Caki2 (cell line): ENCODE results near the gene STK17A. TPM values are rescaled to one million over a fixed set of nuclear protein-coding genes. Genes with fewer than 3 reads are reported as not detected.
"Not testable (repeated sequence)": the region's sequence is repeated elsewhere in the genome, so short reads cannot be mapped to it uniquely, and the experiment has no call there.

ENCODE experiments used
- DNase-seq: peaks from one replicate; pipeline ENCODE4 v3.0.0-alpha.2; 2015; ENCODE audit warnings: low read depth
- in situ Hi-C: cut with HindIII; loops from 2 replicates; pipeline ENCODE4 v1.10.0; 2016; ENCODE audit warnings: low sequenced_read_pairs, low pct_unique_long_range_greater_than_20kb, mixed read lengths
- total RNA-seq: library from RNA; depleted of rRNA; stranded (reverse); fragments of >200 nt; shearing (Covaris generic); gene quantifications from 2 replicates; pipeline ENCODE4 v1.2.3, GENCODE V29; 2014; ENCODE audit warnings: low replicate concordance

Gene STK17A
- total RNA-seq, 1 experiment from 2014 or later = 54.6 TPM

DNA sequence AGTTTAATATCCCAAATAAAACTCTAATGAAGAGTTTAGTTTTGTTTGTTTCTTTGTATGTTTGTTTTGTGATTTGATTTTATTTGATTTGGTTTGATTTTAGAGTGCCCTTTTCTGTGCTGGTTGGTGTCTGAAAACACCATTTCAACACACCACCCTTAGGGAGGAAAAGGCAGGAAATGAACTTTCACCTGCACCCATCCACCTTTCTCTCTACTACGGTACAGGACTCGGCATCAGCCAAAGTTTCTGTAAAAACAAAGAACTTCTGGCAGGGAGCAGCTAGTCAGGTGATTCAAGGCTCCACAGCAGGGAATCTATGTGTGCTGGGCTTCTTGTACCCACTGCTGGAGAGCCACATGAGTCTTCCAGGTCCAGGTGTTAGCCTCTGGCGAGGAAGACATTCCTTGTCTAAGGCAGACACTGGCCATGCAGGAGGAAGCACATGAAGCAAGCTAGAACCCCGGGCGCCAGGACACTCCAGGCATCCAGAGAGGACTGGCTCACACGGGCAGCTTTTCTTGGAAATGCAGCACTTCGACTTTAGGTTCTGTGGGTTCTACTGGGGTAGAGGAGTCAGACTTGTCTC, 22.1 kb upstream of the STK17A start:
- no peak for DNase-seq
- in situ Hi-C loops = no loop called here

DNA sequence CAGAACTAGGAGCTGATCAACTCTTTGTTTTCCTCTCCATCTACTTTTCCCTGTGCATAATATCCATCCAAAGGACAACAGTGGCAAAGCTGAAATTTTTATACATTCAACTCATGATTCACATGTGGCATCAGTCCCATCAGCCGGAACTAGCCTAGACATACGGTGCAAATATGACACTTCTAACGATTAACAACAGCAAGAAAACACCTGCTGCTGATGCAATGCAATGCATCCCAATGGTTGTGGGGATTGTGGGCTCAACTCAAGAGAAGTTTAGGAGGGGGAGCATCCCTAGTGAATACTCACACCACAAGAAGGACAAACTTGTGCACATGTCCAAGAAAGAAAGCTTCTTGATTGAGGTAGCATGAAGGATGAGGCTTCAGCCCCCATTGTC, 20.5 kb upstream of the STK17A start:
- no peak for DNase-seq
- in situ Hi-C loops = no loop called here

DNA sequence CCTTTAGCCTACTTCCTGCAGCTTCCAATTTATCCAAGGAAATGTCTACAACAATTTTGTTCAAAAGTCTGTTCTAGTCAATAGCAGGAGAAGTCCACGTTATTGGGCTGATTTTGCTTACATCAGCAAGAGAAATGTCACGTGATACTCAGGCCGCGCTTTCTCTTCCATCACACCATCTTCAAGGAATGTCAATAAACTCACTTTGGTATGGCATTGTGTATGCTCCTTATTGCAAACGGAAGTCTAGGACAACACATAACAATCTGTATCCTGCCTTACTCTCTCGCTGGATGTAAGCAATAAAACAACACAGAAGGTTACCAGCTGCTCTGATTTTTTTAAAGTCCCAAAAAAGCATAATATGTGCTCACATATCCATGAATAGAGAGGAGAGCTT, 17.1 kb upstream of the STK17A start:
- in situ Hi-C loops = no loop called here
- no peak for DNase-seq

DNA sequence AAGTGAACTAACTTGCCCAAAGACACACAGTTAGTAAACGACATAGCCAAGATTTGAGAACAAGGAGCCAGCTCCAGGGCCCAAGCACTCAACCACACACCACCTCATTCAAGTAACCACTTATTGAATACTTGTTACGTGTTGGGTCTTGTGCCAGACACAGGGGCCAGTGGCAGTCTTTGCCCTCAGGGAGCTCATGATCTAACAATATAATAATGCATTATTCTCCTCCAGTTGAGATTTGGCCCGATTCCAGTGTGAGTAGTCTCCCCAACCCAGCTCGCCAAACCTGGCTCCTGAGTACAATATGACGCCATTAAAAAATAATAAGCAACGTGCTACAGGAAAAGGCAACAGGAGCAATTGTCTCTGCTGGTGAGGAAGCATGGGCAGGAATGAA, 14.4 kb upstream of the STK17A start:
- no peak for DNase-seq
- in situ Hi-C loops = no loop called here

DNA sequence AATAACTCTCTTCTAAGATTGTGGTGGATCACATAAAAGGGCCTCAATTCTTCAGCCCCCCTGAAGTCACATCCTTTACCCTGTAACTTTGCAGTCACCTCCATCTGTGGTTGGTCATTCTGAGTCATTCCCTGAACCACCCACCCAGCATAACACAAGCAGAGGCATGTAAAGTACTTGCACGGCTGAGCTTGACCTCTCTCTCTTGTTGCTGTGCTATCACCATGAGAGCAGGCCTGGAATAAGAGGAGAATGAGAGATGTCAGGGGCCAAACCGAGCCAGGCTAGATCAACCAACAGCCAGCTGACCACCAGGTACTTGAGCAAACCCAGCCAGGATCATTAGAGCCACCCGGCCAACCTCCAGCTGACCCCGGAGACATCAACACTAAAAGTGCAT, 13.5 kb upstream of the STK17A start:
- in situ Hi-C loops = no loop called here
- DNase-seq = peak; percentile 57

DNA sequence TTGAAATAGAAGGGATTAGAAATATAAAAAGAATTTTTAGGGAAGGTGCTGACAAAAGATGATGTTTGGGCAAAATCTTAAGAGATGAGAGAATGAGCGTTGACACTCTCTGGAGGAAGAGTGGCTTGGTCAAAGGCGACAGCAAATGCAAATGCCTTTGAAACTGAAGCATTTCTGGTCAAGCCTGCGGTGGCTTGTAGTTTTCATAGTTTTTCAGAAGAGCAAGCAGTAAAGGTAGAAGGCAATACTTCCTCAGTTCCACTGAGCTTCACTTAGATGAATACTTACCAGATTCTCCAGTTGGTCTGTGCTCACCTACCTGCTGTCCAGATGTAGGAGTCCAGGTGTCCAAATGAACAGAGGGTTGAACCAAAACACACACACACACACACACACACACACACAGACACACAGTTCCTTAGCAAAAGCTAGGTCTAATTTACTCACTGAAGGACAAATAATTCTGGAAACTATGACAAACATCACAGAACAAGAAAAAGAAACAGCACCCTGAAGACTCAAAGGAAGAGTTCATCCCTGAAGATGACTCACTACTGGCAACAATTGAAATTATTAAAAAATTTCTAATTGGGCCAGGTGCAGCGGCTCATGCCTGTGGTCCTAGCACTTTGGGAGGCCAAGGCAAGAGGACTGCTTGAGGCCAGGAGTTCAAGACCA, 12.1 kb upstream of the STK17A start:
- no peak for DNase-seq
- in situ Hi-C loops = no loop called here

DNA sequence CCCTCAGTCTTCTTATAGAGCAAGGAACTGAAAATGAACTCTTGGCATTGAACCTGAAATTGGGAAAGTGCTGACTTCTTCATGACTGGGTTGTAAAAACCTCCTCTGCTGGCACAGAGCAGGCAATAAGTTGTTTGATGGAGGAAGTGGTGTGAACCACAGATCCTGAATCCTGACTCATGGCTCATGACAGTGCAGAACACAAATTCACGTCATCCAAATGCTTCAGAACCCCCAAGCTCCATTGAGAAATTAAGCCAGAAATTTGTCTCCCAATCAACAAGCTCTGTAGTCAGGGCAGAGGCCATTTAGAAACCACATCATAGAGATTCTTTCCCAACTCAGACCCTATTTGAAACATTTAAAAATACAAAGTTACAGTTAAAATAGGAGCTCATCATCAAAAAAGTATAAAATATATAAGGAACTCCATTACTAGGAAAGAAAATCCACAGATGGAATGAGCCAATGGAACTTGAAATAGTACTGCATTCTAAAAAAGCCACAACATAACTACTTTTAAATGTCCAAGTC, 10.3 kb upstream of the STK17A start:
- peak; percentile 78 for DNase-seq
- in situ Hi-C loops = no loop called here

DNA sequence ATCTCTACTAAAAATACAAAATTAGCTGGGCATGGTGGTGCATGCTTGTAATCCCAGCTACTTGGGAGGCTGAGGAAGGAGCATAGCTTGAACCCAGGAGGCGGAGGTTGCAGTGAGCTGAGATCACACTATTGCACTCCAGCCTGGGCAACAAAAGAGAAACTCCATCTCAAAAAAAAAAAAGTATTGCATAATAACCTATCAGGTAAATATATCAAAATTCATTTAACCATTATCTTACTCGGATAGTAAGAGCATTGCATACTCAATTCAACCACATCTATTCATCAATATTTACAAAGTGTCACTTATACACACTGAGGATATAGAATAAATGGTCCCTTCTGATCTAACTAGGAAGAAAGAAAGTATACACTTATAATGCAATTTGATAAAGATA, 9.1 kb upstream of the STK17A start:
- DNase-seq, in situ Hi-C loops: not testable (repeated sequence)

DNA sequence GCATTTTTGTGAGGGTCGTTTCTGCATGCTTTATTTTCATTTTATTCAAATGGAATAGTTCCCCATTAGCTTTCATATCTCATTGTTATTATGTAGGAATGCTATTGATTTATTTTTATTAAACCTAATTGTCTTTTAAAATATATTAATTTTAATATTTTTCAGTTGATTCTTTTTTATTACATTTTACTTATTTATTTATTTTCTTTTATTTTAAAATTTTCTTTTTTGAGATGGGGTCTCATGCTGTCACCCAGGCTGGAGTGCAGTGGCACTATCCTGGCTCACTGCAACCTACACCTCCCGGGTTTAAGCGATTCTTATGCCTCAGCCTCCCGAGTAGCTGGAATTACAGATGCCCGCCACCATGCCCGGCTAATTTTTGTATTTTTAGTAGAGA, 7.4 kb upstream of the STK17A start:
- no peak for DNase-seq
- in situ Hi-C loops = no loop called here

DNA sequence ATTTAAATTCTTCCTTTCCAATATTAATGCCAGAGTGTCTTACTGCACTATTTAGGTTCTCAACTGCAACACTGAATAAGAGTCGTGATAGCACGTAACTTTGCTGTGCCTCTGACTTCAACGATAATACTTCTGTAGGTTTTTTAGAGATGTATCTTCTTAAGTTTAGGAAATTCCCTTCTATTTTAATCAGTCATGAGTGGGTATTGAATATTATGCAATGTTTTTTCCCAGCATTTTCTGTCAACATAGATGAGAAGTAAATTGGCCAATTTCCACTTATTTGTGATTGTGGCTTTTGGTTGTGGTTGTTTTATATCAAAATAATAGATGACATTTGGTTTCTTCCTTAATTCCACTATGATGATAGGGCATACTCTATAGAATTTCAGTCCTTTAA, 6.7 kb upstream of the STK17A start:
- in situ Hi-C loops = no loop called here
- DNase-seq = no peak

DNA sequence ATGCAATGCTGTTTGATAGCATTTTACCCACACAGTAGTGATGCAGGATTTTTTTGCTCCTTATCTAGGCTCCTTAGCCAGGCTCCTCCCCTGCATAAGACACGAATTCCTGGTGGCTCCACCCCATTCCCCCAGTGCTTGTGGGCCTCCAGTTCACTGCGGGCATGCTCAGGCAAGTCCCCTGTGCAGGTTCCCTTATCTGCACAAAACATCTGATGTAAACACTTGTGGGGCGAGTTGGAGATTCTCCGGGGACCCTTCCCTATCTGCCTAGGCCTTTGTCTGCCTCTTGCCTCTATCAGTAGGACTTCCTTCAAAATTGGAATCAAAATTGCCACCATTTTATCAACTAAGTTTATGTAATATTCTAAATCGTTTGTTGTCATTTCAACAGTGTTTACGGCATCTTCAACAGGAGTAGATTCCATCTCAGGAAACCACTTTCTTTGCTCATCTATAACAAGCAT, 5.4 kb upstream of the STK17A start:
- in situ Hi-C loops = no loop called here

DNA sequence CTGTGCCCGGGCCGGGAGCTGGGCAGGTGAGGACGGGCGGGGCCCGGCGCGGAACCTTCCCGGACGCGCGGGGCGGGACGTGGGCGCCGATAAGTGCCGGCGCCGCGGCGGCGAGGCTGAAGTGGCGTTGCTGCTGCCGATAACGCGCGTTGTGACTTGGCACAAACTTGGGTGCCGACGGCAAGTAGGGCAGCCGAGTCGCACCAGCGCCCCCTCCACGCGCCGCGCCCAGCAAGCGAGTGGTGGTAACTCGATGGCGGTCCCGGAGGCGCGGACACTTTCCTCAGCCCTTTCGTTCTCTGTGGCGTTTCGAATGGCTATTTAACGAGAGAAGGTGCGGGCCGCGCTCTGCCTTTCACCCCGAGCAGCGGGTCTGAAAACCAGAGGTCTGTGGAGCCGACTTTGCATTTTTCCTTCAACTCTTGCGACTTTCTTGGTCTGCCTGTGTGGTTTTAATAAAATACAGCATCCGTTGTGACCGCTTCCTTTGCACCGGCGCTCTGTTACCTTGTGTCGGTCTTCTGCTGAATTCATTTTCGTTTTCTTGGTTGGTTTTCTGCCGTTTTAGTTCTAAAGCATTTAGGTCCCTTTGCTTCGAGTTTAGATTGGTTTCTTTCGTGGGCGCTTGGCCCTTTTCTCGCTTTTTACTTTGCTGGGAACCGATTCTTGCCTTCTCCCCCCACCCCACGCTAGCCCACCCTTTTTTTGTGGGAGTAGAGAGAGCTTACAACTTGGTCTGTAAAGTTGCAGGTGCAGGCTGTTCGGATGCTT, 701 bp downstream of the STK17A start:
- in situ Hi-C loops = no loop called here
- peak; percentile 68 for DNase-seq

More for the DNA sequence above, 5.4 kb upstream of the STK17A start:
- DNase-seq = peak; percentile 54

DNA sequence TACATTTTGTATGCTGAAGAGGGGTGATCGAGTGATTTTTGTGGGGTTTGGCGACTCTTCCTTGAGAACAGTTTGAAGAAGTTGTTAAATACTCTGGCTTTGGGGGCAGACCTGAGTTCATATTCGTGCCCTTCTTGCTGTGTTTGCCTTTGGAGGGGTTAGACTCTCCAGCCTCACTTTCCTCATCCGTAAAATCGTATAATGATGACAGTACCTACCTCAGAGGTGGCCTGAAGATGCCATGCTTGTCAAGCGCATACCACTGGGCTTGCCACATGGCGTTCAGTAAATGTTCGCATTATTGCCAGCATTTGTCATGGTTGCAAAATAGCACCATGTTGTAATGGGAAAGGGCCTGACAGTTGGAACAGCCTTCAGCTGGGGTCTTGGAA, 1.3 kb downstream of the STK17A start:
- in situ Hi-C loops = no loop called here
- DNase-seq = peak; percentile 52

DNA sequence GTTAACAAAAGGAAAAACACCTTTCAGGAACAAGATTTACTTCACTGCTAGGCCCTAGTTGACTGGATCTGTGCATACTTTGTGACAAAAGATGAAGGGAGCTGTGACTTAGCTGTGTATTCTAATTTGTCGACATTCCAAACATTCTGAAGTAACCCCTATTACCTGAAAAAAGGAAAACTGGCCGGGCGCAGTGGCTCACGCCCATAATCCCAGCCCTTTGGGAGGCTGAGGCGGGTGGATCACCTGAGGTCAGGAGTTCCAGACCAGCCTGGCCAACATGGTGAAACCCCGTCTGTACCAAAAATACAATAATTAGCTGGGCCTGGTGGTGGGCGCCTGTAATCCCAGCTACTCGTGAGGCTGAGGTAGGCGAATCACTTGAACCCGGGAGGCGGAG, 1.8 kb downstream of the STK17A start:
- in situ Hi-C loops, DNase-seq: not testable (repeated sequence)

DNA sequence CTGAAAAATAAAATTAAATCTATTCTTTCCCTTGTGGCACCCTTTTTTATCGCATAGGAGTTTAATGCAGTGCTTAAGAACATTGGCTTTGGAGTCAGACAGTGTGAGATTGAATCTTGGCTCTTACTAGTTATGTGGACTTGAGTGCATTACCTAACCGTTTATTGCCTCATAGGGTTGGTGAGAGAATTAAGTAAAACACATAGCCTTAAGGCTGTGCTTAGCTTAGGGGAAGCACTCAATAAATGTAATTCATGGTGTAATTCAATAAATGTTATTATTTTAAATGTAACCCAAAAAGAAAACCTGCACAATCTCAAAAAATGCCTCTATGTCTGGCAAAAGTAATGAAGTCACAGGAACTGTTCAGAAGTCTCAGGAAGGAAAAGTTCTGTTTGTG, 2.7 kb downstream of the STK17A start:
- DNase-seq = no peak
- in situ Hi-C loops = no loop called here

DNA sequence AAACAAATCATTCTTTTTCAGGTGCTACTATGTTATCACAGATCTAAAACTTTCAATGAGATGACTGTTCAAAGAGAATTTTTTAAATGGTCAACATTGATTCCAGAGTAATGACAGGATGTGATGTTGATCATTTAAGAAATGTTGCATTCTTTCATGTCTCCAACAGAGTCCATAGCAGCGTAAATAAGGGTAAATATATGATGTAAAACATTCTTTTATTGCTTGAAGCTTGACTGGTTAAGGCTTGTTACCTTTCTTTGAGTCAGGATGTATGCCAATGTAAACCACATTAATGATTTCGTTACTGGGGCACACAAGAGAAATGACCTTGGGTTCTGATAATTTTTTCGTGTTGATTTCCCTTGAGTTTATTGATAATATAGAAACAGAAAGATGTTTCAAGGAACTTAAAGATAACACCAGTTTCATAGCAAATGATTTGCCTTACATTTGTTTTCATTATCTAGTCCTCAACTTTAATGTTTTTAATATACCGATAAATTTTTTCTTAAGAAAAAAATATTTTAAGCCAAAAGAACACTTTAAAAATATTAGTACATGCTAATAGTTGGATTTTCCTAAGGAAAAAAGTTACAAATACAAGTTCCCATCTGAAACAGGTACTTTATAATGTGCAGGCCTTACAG, 3.5 kb downstream of the STK17A start:
- DNase-seq = peak; percentile 77
- in situ Hi-C loops = no loop called here

DNA sequence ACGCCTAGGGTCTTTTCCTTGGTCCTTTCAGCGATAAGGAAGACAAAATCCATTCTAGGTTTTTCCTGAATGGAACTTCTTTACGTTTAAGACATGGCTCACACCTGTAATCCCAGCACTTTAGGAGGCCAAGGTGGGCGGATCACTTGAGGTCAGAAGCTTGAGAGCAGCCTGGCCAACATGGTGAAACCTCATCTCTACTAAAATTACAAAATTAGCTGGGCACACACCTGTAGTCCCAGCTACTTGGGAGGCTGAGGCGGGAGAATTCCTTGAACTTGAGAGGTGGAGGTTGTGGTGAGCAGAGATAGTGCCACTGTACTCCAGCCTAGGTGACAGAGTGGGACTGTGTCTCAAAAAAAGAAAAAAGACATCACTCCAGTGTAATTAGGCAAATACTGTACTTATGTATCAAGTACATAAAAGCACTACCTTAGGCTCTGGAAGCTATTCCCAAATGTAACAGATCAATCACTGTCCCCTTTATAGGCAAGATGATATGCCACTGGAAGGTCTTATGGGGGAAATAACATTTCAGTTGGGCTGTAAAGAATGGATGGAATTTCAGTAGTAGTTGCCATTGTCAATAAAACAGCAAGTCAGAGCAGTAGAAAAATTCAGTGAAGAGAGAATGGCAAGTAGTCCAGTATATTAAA, 5.7 kb downstream of the STK17A start:
- DNase-seq = no peak
- in situ Hi-C loops = no loop called here

DNA sequence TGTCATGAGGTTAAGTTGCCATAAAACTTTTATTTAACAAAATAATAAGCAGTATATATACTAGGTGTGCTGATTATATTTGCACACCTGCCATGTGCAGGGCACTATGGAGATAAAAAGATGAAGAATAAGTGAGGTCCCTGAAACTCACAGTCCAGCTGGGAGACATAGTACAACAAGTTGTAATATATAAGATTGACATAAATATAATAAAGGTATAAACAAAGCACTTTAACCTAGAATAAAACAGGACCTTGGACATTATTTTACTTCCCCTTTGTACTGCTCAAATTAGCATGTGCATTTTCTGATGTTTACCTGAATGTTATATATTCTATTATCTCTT, 6.2 kb downstream of the STK17A start:
- in situ Hi-C loops = no loop called here
- no peak for DNase-seq
